Epithelial cell of proximal tubule (primary cell): ENCODE results near the gene TXNDC9. TPM values are rescaled to one million over a fixed set of nuclear protein-coding genes. Genes with fewer than 3 reads are reported as not detected.
"Not testable (repeated sequence)": the region's sequence is repeated elsewhere in the genome, so short reads cannot be mapped to it uniquely, and the experiment has no call there.

Experiments
- DNase-seq: peaks from one replicate; pipeline ENCODE4 v3.0.0-alpha.2; 2011; ENCODE audit warnings: low read depth
- H3K4me3 ChIP-seq: 2 replicates; pipeline ENCODE4 v1.5.1; 2011; ENCODE audit warnings: low read depth, mild to moderate bottlenecking, low read length
- CTCF ChIP-seq: conservative IDR thresholded peaks from 2 replicates; pipeline ENCODE4 v1.5.1; 2012; ENCODE audit warnings: low read depth, mild to moderate bottlenecking, low read length
- total RNA-seq: library from RNA; depleted of rRNA; stranded (reverse); fragments of >200 nt; gene quantifications from 2 replicates; pipeline ENCODE4 v1.2.3, GENCODE V29; 2015

Gene TXNDC9
- total RNA-seq, 1 donor from 2014 or later, result 53.6 TPM

GRCh38 chr2:99278793-99279291, 57.3 kb downstream of the TXNDC9 start:
- peak; percentile 86 for DNase-seq
- no peak for TF ChIP-seq CTCF
- peak overlapping the region; percentile 19 for H3K4me3 ChIP-seq

- DNase-seq, H3K4me3 ChIP-seq: not testable (repeated sequence)
Measured at GRCh38 chr2:99278195-99278765, 57.9 kb downstream of the TXNDC9 start.

GRCh38 chr2:99275882-99276281, 60.3 kb downstream of the TXNDC9 start:
- no peak for TF ChIP-seq CTCF
- DNase-seq, result no peak
- no peak overlapping the region for H3K4me3 ChIP-seq

Other genes with a start within 250 kb of the TXNDC9 start
- 2.4 and 3.7 TPM in 2 replicates for gene C2orf15, start 194.6 kb downstream of the TXNDC9 start, total RNA-seq
- 2.4 and 2.5 TPM in 2 replicates for gene TSGA10, start 181.4 kb downstream of the TXNDC9 start, total RNA-seq
- gene LIPT1, start 181.4 kb downstream of the TXNDC9 start, total RNA-seq, result 3.9 and 11.8 TPM in 2 replicates
- 39.0 and 45.7 TPM in 2 replicates for gene MITD1, start 155.3 kb downstream of the TXNDC9 start, total RNA-seq
- gene MRPL30, start 155.1 kb downstream of the TXNDC9 start, total RNA-seq, result 25.3 and 40.7 TPM in 2 replicates
- gene LYG2, start 80.7 kb downstream of the TXNDC9 start, total RNA-seq, result not detected in 2 replicates
- gene LYG1, start 35.1 kb downstream of the TXNDC9 start, total RNA-seq, result 0.12 and 0.22 TPM in 2 replicates
- gene EIF5B, start 1.1 kb upstream of the TXNDC9 start, total RNA-seq, result 20.8 and 26.6 TPM in 2 replicates
- 18.1 and 34.0 TPM in 2 replicates for gene REV1, start 153.7 kb upstream of the TXNDC9 start, total RNA-seq